ENCODE measurements around the gene NAMPT. TPM values are rescaled to one million over a fixed set of nuclear protein-coding genes. Genes with fewer than 3 reads are reported as not detected.
A peak's percentile ranks its signal among the peaks of the same experiment; 100 is the strongest.
"Not testable (repeated sequence)": the region's sequence is repeated elsewhere in the genome, so short reads cannot be mapped to it uniquely, and the experiment has no call there.

NAMPT gene
- total and polyA plus RNA-seq, 8 donors = 17.1 to 209 (median 125) TPM

DNA sequence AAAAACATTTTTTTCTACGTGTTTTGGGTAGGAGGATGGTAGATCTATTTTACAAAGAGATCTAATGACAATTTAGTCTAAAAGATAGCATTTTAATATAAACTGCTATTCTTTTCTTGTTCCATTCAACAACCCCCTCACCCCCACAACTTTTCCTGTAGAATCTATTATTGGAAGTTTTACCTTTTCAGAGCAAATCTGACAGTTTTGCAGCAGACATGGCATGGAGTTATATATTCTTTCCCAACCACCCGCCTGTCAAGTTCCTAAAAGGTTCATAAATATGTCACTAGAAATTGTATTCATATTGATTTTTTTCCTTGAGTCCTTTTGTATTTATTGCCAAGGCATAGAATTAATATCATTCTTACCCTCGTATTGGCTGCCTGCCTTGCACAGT lies 21.5 kb upstream of the NAMPT start:
- TF ChIP-seq EP300 (IDR thresholded peaks at IDR 0.05) = no peak
- Histone ChIP-seq H3K36me3 (no peaks in the 10 kb centered on the region), H3K27ac (no peak overlapping the region), H3K4me3 (no peak overlapping the region), H3K9me3 (peaks cover 0 to 13% (median 6%) of the 10 kb centered on the region in 4 donors), H3K27me3 (peaks cover 0 to 5% (median 0%) of the 10 kb centered on the region in 3 donors), H3K4me1 (no peaks in the 10 kb centered on the region)
- no peak for DNase-seq
- WGBS, 5 donors = 71 to 79% (median 74%) methylated on average over 3 of the region's 3 CpGs
- intact Hi-C loops (cut with DNase I; ENCODE audit: low total_unique reads) = no loop called here

- H3K4me3 ChIP-seq = no peak overlapping the region
- TF ChIP-seq POLR2AphosphoS5 (IDR thresholded peaks at IDR 0.05) = no peak
- TF ChIP-seq EP300 (IDR thresholded peaks at IDR 0.05) = no peak
- no peak for TF ChIP-seq POLR2A (IDR thresholded peaks at IDR 0.05)
- no peak for TF ChIP-seq CTCF (IDR thresholded peaks at IDR 0.05)
- no peaks in the 10 kb centered on the region for H3K4me1 ChIP-seq
- no peaks in the 10 kb centered on the region for H3K36me3 ChIP-seq
- peaks cover 0 to 5% (median 0%) of the 10 kb centered on the region in 3 donors for H3K27me3 ChIP-seq
- H3K27ac ChIP-seq = no peak overlapping the region
- no peak for DNase-seq
- intact Hi-C loops (cut with DNase I; ENCODE audit: low total_unique reads) = no loop called here
- 59 to 72% (median 64%) methylated on average over 3 of the region's 3 CpGs for WGBS, 5 donors
- H3K9me3 ChIP-seq = peaks cover 0 to 15% (median 6%) of the 10 kb centered on the region in 4 donors
These were observed 20.9 kb upstream of the NAMPT start for GRCh38 chr7:106305732-106306131.

- Histone ChIP-seq H3K36me3 (no peaks in the 10 kb centered on the region), H3K4me3 (no peak overlapping the region), H3K27me3 (peaks cover 0 to 5% (median 0%) of the 10 kb centered on the region in 3 donors), H3K27ac (no peak overlapping the region), H3K4me1 (no peaks in the 10 kb centered on the region), H3K9me3 (peaks cover 0 to 15% (median 6%) of the 10 kb centered on the region in 4 donors)
- TF ChIP-seq CTCF (IDR thresholded peaks at IDR 0.05) = no peak
- no peak for TF ChIP-seq POLR2A (IDR thresholded peaks at IDR 0.05)
- TF ChIP-seq EP300 (IDR thresholded peaks at IDR 0.05) = no peak
- intact Hi-C loops (cut with DNase I; ENCODE audit: low total_unique reads) = no loop called here
- WGBS, 5 donors = 59 to 84% (median 80%) methylated on average over 2 of the region's 2 CpGs
- DNase-seq = no peak
These were observed 19.8 kb upstream of the NAMPT start for GRCh38 chr7:106304568-106304967.

GRCh38 chr7:106298631-106299030 lies 13.8 kb upstream of the NAMPT start:
- H3K27me3 ChIP-seq; intact Hi-C loops (cut with DNase I; ENCODE audit: low total_unique reads); H3K4me1 ChIP-seq; DNase-seq; H3K4me3 ChIP-seq; H3K27ac ChIP-seq; H3K36me3 ChIP-seq: not testable (repeated sequence)
- WGBS, 5 donors = 80 to 100% (median 100%) methylated on average over 1 to 2 of the region's 4 CpGs
- peaks cover 0 to 15% (median 6%) of the 10 kb centered on the region in 4 donors for H3K9me3 ChIP-seq

DNA sequence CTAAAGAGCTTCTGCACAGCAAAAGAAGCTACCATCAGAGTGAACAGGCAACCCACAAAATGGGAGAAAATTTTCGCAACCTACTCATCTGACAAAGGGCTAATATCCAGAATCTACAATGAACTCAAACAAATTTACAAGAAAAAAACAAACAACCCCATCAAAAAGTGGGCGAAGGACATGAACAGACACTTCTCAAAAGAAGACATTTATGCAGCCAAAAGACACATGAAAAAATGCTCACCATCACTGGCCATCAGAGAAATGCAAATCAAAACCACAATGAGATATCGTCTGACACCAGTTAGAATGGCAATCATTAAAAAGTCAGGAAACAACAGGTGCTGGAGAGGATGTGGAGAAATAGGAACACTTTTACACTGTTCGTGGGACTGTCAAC lies 13.4 kb upstream of the NAMPT start:
- H3K4me3 ChIP-seq; DNase-seq; H3K4me1 ChIP-seq; intact Hi-C loops (cut with DNase I; ENCODE audit: low total_unique reads); H3K36me3 ChIP-seq; H3K27ac ChIP-seq; H3K27me3 ChIP-seq: not testable (repeated sequence)
- H3K9me3 ChIP-seq = peaks cover 0 to 15% (median 6%) of the 10 kb centered on the region in 4 donors
- 83 to 100% (median 89%) methylated on average over 1 to 2 of the region's 4 CpGs for WGBS, 5 donors

- Histone ChIP-seq H3K4me3 (no peak overlapping the region), H3K9me3 (no peaks in the 10 kb centered on the region), H3K27me3 (no peaks in the 10 kb centered on the region), H3K4me1 (no peaks in the 10 kb centered on the region), H3K27ac (no peak overlapping the region), H3K36me3 (no peaks in the 10 kb centered on the region)
- 61 to 69% (median 63%) methylated on average over 2 of the region's 2 CpGs for WGBS, 5 donors
- no peak for DNase-seq
- TF ChIP-seq CTCF (IDR thresholded peaks at IDR 0.05) (peak in 1 of 7 experiments; percentile 13), EP300 (IDR thresholded peaks at IDR 0.05) (no peak)
- intact Hi-C loops (cut with DNase I; ENCODE audit: low total_unique reads) = no loop called here
These were observed 9.6 kb upstream of the NAMPT start for GRCh38 chr7:106294334-106294733.
